CD4-positive, alpha-beta T cell treated with Interleukin-4 for 4 hours (primary cell): ENCODE measurements around the gene CBY2.
"Not testable (repeated sequence)": the region's sequence is repeated elsewhere in the genome, so short reads cannot be mapped to it uniquely, and the experiment has no call there.

Experiments used
- DNase-seq: peaks from one replicate; pipeline ENCODE4 v3.0.0-alpha.2; 2020

The CBY2 gene

DNA sequence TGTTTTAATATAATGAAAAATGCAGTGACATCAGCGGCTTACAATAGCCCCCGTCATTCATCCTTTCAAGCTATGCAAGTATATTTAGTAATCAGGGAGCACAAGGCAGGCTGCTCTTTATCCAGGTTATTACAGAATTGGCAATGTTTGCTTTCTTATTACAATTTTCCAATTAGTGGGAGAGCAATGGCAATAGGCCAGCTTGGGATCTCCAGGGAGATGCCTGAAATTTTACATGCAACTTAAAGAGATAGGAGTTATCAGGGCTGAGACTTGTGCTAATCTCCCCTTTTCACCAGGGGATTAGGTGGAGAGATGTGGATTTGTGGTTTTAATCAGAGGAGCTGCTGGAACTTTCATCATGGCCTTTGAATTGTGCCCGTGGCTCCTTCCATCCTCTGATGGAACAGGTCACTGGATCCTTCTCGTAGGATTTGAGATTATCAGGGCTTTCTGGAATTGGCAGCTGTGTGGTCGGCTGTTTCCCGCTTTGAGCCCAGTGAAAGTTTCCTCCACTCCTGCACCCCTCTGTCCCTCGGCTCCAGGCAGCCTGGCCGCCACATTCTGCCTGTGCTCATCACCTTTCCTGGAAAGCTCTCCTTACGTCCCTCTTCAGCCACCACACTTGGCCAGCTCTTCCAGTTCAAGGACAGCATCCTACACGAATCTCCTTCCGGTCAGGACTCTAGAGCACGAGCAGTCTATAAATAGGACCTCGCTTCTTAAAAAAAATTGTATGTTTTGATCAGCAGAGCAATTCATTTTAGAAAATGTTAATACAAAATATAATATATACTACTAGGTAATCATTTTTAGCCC is 47.0 kb downstream of the CBY2 start:
- DNase-seq = no peak

DNA sequence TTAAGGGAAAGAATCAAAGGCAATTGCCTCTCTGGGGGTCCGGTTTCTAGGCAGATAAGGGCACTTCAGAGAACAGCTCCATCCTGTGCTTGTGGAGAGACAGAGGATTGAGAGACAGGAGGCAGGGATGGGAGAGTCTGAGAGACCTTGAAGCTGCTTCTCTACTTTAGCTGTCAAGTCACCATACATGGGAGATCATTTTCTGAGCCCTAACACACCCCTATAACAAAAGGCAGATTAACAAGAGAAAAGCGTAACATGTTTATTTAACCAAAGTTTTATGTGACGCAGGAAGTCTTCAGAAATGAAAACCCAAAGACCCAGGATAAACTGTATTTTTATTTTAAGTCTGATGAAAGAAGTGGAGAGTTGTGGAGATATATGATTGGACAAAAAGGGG is 48.4 kb downstream of the CBY2 start:
- DNase-seq = no peak

DNA sequence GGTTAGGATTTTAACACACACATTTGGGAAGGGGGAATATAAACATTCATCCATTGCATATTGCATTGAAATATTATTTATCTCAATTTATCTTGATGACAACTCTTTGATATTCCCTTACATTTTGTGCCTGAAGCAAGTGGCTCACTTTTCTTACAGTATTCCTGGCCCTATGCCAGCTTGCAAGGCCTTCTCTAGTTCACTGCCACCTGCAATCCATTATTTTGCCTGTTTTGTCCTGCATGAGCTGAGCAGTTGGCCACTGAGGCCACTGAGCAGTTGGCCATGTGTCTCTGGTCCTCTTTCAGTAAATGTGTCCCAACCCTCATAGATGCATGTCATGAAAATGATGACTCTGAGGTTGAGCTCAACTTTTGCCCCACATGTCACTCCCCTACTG is 49.8 kb downstream of the CBY2 start:
- no peak for DNase-seq

DNA sequence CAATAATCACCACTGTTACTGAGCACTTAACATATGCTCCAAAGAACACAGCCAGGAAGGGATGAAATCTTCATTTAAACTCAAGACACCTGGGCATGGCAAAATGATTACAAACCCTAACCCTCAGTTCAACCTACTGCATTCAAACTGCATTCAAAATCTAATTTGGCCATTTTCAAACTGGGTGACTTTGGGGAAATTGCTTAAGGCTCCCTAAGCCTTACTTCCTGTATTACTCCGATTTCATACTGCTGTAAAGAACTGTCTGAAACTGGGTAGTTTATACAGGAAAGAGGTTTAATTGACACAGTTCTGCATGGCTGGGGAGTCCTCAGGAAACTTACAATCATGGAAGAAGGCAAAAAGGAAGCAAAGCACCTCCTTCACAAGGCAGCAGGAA is 50.4 kb downstream of the CBY2 start:
- no peak for DNase-seq

DNA sequence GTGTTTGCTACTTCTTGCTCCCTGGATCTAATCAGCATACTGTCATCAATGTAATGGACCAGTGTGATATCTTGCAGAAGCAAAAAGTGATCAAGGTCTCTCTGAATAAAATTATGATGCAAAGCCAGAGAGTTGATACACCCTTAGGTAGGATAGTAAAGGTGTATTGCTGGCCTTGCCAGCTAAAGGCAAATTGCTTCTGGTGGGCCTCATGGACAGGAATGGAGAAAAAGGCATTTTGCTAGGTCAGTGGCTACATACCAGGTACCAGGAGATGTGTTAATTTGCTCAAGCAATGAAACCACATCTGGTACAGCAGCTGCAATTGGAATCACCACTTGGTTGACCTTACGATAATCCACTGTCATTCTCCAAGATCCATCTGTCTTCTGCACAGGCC is 54.4 kb downstream of the CBY2 start:
- DNase-seq = not testable (repeated sequence)

DNA sequence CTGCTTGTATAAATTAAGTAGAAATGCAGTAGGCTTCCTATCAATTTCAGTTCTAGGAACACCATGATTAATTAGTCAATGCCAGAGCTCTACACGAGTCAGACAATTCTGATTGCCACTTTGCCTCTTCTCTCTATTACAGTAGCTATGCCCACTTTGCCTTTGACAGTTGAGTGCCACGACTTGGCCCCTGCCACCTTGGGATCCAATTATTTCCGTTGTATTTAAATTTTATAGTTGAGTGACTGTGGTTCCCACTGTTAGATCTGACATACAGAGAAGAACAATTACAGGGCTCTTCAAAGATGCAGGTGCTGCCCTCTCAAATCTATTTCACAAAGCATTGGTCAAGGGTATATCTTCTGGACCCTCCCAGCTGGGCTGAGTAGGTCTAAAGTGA is 55.5 kb downstream of the CBY2 start:
- DNase-seq = not testable (repeated sequence)

DNA sequence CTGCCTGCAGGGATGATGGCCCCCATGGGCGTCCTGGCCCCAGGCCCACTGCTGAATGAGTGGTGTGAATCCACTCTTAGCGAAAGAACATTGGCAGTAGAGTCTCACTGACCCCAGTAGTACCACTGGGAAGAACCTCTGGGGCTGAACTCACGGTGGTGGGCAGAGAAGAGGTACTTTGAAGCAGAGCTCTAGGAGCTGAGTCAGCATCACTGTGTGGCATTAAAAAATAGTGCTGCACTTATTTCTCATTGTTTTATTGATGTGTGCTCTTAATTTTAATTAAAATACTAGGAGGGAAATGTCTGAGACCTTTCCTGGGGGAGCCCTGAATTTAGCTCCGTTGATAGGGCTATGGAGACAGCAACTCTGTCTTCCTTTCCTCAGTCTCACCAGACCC is 61.3 kb downstream of the CBY2 start:
- DNase-seq = no peak
